HG03521 (cell line): Measurements from ENCODE around the gene C2CD4B.

Experiments used
- ATAC-seq: cut with Tn5 transposase; IDR thresholded peaks from one replicate; pipeline ENCODE4 v1.9.1; 2021; ENCODE audit warnings: mild to moderate bottlenecking, moderate library complexity; ENCODE audit not compliant: unreplicated experiment

The C2CD4B gene

GRCh38 chr15:62150445-62150844, 14.6 kb downstream of the C2CD4B start:
- ATAC-seq: no peak

- ATAC-seq: no peak
These were observed 15.4 kb downstream of the C2CD4B start for GRCh38 chr15:62149729-62150128.

DNA sequence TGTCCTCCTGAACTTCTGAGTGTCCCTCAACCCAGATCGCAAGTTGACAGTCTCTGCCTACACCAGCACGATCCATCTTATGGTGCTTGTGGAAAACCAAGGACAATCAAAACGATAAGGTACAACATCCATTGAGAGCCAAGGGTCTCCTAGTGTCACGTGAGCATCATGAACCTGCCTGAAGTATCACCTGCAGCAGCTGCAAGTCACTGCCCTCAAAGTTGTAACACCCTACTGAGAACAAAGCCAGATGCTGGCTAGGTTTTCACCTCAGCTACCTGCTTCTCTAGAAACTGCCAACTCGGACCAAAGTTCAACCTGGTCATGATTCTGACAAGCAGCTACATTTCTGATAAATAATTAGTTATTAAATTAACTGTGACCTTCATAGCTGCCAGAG, 17.5 kb downstream of the C2CD4B start:
- no peak for ATAC-seq

DNA sequence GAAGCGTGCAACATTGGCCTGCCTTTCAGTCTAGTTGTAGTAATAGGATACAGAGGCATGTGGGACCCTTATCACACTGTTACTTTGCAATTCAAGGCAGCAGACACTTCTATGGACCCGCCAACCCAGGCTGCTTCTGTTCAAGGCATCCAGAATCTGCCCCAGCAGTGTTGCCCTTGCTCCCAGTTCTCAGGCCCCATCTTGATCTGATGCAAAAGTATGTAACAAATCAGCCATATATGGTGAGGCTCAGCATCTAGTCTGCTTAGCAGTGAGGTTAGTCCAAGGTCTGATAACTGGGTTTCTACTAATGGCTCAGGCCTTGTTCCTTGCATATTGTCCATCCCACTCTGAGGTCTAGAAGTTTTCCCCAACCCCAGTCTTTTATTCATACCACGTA, 17.9 kb downstream of the C2CD4B start:
- no peak for ATAC-seq

GRCh38 chr15:62145015-62145735, 19.9 kb downstream of the C2CD4B start:
- ATAC-seq: no peak

DNA sequence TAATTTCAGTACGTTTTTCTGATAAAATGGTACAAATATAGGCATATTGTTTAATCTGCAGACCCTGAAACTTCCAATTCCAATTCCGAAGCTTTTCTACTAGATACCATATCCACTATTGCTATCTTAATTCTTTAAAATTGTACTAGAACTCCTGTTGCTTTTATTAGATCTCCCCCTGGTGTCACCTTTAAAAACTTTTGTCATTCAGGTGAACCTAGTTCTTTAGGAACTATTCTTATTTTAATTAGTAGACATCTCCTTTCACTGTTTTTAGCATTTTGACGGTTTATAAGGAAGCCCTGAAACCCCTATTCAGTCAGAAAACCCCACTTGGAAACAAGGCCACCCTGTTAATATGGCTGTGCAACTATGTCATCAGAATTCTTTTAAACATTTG, 22.3 kb downstream of the C2CD4B start:
- no peak for ATAC-seq

GRCh38 chr15:62141643-62142588, 23.2 kb downstream of the C2CD4B start:
- no peak for ATAC-seq

DNA sequence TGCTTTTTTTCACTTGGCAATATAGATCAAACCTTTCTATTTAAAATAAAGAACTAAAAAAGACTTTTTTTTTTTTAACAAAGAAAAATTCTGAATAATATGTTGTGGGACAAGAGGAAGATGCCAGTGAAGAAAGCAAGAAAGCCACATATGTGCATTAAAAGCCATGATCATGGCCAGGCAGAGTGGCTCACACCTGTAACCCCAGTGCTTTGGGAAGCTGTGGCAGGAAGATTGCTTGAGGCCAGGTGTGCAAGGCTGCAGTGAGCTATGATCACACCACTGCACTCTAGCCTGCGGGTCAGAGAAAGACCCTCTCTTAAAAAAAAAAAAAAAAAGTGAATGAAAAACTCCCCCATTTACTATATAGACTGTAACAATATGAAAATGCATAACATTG, 23.9 kb downstream of the C2CD4B start:
- ATAC-seq: no peak

- ATAC-seq: no peak
These were observed 27.0 kb downstream of the C2CD4B start for GRCh38 chr15:62138124-62138523.

DNA sequence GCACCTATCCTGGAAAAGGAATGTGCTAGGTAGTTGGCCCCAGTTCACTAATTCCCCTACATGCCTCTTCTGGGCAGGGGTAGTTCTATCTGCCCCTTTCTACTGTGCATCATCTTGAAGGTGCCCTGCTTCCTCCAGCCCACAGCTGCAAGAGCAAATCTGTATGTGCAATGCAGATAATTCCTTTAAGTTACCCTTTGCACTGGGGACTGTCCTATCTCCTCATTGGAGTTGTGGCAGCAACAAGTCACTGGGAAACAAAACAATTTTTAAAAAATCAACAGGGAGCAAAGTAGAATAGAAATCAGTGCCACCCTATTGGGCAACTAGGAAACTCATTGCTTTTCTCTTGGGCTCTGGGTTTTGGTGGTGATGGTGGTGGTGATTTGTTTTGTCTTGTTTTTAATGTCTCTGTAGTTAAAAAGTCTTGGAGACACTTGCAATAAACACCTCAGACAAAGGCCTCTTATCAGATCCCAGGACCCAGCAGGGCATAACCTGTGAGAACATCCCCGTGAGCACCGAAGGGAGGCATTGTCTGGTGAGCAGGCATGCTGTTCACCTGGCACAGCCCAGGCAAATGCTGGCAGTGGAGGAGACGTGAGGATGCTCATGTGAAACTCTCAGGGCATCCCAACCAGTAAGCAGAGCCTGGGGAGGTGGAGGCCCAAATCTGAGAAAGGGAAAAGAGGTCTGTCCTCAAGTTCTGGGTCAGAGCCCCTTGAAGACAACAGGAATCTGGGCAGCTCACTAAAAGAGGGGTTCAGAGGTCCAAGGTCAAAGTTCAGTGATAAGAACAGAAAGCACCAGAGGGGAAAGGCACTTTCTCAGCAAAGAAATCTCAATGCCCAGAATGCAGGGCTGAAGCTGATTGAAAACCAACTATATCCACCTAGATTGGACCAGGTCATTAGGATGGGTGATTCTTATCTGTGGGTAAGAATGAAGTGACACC, 27.9 kb downstream of the C2CD4B start:
- ATAC-seq: no peak

- ATAC-seq: no peak
These were observed 29.5 kb downstream of the C2CD4B start for GRCh38 chr15:62135532-62136134.

DNA sequence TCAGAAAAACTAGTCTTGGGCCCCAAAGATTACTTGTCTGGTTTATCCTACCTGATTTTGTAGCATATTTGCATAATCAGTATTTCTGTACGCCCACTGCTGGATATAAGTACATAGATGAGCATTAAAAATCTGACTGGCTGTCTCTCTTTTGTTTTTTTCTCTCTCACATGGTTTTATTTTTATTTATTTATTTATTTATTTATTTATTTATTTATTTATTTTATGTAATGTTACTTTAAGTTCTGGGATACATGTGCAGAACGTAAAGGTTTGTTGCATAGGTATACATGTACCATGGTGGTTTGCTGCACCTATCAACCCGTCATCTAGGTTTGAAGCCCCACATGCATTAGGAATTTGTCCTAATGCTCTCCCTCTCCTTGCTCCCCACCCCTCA, 31.9 kb downstream of the C2CD4B start:
- no peak for ATAC-seq

GRCh38 chr15:62128916-62129315, 36.2 kb downstream of the C2CD4B start:
- no peak for ATAC-seq

- ATAC-seq: no peak
These were observed 38.7 kb downstream of the C2CD4B start for GRCh38 chr15:62126364-62126763.

DNA sequence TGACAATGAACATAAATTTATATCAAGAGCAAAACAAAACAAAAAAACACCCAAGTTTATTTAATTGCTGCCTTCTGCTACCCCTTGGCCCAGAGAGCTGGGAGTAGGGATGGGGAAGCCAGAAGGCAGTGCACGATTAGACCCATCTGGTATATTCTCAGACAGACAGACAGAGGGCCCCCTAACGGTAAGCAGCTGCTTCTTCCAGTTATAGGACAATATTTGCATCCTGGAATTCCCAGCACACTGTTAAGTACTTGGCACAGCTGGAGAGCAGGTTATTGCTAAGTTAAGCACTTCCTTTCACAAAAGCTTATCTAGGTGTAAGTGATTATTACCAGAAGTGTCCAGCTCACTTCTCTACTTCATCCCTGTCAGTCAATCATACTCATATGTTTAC, 39.3 kb downstream of the C2CD4B start:
- ATAC-seq: no peak

- no peak for ATAC-seq
These were observed 40.1 kb downstream of the C2CD4B start for GRCh38 chr15:62124973-62125303.

DNA sequence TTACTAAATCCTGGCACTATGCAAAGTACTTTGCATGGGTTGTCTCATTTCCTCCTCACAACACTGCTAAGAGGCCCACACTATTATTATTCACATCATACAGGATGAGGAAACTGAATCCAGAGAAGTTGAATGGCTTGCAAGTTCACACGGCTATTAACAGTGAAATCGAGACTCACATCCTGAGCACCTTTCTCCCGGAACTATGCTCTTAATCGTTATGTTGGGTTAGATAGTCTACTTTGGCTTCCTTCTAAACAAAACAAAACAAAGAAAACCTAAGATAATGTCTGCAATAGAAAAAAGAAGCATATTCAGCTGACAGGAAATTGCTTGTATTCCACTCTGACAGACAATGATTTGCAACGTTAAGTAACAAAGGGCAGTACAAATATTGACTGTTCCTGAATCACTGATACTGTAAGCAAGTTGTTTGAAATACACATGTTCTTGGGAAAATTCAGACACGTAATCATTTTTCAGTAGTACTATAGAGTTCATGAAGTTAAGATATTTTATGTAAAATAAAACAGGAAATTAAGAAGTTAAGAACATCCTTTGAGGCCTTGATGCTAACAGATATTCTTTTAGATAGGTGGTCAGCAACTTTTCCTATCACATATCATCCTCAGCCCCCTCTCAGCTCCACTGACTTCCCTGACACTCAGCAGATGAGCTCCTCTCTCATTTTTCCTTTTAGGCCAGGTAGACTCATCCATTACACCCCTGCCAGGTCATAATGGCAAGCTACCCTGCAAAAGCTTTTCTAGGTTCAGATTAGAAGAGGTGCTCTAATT, 40.7 kb downstream of the C2CD4B start:
- ATAC-seq: no peak

GRCh38 chr15:62122249-62122648, 42.8 kb downstream of the C2CD4B start:
- no peak for ATAC-seq

DNA sequence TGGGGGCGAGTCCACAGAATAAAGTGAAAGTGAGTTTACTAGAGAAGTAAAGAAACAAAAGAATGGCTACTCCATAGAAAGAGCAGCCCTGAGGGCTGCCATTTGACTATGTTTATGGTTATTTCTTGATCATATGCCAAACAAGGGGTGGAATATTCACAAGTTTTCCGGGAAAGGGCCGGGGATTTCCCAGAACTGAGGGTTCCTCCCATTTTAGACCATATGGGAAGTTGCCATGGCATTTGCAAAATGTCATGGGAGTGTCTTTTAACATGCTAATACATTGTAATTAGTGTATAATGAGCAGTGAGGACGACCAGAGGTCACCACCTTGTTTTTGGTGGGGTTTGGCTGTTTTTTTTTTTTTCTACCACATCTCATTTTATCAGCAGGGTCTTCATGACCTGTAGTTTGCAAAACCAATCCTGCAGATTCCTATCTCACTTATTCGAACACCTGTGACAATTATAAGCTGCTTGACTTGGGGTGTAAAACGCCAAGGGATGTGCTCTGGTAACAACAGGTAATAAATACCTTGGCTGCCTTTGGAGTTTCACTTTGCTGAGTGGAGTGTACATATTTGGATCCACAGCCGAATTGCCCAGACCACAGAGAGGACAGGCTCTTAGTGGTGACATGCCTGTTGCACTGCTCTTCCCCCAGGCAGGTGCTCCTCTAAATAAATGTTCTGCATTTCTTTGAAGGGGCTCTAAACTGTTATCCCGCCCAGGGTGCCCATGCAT, 43.6 kb downstream of the C2CD4B start:
- ATAC-seq: no peak
